ENCODE measurements around the gene ZNF831.

Gene ZNF831

DNA sequence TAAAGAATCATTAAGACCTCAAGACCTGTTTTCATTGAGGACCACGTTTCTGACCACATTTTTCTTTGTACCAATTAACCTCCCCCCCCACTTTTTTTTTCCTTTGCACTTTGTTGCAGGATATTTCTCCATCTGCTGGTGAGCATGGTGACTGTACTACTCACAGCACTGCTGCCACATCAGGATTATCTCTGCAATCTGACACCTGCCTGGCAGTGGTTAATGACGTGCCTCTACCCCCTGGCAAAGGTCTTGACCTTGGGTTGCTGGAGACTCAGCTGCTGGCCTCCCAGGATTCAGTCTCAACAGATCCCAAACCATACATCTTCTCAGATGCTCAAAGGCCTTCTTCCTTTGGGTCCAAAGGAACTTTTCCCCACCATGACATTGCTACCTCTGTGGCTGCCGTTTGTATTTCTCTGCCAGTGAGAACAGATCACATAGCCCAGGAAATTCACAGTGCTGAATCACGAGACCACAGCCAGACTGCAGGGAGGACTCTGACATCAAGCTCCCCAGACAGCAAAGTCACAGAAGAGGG, 90.2 kb downstream of the ZNF831 start:
- DNase-seq, result no peak

DNA sequence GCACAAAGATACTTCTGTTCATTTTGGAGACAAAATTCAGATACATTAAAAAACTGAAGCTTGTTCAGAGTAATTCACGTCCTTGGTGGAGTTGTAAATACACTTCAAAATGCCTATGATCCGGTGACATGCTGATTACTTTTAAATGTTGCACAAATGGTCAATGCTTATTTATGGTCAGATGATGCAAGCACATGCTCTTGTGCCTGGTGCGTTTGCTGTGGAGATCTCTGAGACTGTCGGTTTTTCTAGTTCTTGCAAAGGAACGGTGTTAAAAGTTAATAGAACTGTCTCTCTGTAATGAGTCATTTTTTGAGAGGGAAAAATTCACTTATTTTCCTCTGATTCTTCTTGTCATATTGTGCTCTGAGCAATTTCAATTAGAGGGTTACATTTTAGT, 91.6 kb downstream of the ZNF831 start:
- DNase-seq, result no peak

DNA sequence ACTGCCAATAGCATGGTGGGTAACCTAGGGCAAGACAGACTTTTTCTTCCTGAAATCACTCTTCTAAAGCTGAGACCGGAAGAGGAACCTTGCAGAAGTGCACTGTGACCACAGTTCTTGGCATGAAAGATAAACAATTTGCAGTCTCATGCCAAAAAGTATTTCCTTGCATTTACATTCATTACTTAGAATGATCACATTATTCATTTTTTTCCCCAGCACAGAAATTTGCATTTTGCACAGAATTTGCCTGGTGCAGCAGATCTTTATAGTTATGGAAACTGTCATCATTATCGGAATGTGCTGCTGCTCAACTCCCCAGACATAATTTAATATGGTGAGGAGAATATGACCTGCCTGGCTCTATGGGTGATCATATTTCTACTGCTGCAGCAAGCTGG, 94.6 kb downstream of the ZNF831 start:
- no peak for DNase-seq

DNA sequence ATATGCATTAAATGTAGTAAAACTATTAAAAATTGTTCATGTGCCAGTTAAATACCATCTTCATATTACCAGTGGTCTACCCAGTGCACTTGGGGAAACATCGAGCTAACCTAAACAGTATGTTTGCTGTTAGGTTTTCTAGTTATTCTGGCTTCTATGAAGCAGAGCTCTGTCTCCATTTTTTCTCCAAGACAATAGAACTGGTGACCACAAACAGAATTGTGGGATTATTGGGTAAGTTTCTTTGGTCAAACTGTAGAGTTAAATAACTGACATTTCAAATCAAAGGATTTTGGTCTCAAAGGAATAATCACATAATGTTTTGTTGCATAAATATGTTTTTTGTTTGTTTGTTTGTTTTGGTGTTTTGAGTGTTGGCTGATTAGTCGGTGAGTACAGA, 96.3 kb downstream of the ZNF831 start:
- no peak for DNase-seq

DNA sequence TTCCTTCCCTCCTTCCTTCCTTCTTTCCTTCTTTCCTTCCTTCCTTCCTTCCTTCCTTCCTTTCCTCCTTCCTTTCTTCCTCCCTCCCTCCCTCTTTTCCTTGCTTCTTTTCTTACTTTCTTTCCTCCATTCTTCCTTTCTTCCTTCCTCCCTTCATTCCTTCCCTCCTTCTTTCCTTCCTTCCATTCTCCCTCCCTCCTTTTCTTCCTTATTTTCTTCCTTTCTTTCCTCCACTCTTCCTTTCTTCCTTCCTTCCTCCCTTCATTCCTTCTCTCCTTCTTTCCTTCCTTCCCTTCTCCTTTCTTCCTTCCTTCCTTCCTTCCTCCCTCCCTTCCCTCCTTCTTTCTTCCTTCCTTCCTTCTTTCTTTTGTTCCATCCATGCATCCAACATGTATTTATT, 101.7 kb downstream of the ZNF831 start:
- DNase-seq, result no peak

DNA sequence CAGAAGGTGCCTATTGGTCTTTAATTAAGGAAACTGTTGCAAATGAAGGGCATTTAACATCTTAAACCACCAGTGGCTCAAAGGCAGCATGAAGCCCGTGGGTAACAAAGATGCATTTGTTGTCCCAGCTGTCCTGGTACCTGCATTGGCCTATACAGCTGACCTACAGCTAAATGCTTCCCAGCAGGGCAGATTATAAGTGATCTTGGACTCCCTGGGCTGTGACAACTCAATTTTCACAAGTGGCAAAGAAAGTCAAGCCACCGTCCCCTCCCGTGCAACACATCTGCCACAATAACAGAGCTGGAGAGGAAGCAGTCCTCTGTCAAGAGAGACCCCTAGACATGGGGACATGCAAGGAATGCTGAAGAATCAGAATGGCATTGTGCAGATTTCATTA, 105.2 kb downstream of the ZNF831 start:
- no peak for DNase-seq

DNA sequence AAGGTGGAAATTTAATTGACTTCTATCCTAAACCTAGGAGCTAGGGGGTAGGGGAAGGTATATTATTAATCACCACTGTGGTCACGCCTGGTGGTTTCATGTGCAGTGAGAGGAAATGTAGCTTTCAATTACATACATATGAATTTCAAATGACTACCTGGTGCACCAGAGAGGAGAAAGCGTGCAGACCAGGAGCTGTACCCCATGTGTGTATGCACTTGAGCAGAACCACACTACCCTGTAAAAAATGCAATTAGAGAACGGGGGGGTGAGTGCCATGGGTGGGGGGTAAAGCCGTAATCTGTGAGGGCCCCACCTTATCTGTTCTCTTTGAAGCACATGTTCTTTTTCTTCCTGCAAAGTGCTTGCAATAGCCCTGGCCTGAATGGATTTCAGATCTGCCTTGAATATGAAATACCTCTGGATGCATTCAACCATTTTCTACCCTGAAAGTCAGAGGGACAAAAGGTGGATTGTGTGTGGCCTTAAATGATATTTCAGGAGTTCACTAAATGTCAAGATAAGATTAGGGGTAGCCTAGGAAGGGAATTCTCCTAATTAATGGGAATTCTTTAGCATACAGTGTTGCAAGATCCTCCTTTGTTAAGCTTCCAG, 105.9 kb downstream of the ZNF831 start:
- no peak for DNase-seq

DNA sequence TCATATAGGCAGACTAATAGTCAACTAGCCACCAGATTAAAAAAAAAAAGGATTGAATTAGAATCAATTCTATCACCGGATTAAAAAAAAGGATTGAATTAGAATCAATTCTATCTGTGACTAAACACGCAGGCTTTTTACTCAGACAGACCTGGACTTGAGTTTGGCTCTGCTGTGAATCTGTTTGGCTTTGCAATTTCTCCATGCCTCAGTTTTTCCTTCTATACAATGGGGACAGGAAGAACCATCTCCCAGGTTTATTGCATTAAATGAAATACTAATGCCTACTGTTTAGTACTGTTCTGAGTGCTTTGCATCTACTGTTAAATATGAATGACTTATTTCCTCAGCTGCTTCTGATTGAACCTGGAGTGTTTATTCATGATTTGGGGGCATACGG, 106.8 kb downstream of the ZNF831 start:
- no peak for DNase-seq

DNA sequence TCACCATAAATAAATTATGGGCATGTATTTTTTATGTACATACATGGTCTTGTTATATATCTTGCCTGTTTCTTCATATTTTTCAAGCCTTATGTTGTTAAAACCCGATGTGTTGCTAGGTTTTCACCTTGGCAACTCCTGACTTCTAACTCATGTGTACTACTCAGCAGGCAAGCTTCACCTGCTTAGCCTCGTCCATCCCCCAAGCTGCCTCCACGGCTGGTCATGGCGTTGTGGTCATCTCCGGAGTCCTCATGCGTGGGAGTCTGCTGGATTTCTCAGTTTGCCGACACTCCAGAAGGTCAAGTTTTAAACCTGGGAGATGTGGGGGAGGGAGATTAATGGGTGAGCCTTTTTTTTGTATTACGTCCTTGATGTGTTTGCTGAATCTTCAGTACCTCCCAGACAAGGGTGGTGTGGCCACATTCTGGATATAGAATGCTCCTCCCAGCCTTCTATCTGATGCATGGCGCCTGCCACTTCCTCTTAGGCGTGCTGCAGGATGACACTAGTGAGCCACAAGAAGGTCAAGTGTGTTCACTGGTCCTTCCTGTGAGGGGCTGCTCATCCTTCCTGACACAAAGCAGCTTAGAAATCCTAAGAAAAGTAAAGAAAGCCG, 110.2 kb downstream of the ZNF831 start:
- DNase-seq, result no peak

DNA sequence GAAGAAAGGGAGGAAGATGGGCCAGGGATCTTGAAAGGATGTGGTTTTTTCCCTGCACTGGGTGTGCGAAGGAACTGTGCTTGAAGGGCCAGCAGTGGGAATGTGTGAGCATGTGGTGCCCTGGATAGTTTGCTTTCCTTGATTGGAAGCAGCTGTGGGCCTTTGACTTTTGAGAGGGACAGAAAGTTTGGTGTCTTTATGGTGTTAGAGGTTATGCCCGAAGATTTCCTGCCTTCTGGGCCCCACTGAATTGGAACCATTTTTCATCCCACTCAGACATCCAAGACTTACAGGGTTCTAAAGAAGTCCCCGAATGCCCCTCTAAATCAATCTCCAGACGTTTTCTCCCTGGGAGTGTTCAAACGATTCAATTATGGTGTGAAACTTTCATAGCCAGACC, 113.3 kb downstream of the ZNF831 start:
- DNase-seq, result no peak

DNA sequence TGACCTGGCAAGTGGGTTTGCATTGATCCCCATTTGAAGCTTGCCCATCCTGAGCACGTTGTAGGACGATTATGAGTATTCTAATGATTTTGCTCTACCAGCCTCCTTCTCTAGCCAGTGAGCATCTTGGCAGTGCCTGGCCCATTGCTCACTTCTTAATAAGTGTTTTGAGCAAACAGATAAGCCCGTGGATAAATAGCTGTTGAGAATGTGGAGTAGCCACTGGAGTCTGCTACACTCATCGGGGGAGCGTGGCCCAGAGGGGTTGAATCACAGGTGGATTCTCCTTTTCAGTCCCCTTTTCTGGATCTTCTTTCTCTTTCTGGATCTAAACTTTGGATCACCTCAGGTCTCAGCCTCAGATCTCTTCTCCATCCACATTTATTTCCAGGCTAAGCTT, 120.8 kb downstream of the ZNF831 start:
- no peak for DNase-seq

DNA sequence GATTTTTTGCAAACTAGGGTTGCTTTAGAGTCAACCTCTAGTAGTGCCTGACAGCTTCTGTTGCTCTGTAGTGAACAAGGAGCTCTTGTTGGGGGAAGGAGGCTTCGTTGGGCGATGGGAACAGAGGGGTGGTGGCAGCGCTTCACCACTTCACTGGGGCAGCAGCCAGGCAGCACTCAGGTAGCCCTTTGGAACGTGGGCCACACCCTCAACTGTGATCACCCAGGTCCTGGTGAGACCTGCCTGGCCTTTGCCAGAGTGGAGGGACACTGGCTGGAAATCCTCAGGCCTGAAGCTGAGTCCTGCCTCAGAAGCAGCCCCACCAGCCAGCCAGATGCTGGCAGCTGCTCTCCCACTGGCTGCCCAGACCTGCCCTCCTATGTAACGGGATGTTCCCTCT, 126.4 kb downstream of the ZNF831 start:
- no peak for DNase-seq

DNA sequence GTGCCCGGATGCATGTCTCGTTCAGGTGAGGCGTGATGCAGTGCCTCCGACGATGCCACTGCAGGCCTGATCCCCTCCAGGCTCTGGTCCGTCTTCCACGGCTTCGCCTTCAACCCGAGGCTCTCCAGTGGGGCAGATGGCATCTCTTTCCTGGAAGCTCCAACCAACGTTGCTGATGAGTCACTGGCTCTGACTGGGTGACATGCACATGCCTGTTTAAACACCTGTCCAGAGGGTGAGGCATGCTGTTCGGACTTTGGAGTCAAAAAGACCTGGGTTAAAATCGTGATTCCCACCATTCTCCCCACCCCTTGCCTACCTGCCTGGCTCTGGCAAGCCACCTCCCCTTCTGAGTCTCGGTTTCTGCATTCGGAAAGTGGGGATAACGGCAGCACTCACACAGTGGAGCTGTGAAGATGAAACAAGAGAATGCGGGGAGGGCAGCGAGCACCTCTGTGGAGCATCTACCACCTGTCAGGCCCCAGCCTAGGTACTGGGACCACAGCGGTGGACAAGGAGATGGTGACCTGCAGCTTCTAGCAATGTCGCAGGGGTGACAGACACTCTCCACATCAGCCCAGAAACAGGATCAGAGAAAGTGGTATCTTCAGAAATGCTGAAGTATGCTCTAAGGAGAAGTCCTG, 128.2 kb downstream of the ZNF831 start:
- DNase-seq, result no peak

DNA sequence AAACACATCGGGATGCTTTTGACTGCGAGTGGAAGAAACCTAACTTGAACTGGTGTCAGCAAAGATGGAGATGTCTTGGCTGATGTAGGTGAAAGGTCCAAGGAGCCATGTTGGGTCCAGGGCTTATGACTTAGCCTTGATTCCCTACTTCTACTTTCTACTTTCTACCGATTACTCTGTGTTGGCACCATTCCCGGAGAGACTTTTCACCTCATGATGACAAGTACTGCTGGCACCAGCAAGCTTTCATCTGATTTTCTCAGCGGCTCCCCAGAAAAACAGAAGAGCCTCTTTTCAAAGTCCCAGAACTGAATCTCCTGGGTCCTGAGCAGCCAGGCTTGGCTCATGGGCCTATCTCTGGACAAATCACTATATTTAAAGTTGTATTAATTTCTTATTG, 131.9 kb downstream of the ZNF831 start:
- DNase-seq, result no peak

DNA sequence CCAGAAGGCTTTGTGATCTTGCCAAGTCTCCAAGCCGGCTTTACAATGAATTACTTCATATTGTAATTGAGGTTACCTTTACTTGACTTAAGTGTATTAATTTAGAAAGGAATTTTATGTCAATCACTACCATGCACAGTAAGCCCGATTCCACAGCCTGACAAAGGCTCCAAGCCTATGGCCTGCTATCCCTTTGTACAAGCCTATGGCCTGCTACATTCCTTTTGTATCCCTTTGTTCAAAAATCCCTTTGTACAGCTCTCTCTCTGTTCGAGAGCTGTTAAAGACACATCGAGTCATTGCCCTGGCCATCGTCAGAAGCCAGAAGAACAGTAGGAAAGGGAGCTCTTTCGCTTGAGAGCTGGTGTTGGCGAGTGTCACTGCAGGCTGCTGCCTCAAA, 134.1 kb downstream of the ZNF831 start:
- DNase-seq, result no peak

DNA sequence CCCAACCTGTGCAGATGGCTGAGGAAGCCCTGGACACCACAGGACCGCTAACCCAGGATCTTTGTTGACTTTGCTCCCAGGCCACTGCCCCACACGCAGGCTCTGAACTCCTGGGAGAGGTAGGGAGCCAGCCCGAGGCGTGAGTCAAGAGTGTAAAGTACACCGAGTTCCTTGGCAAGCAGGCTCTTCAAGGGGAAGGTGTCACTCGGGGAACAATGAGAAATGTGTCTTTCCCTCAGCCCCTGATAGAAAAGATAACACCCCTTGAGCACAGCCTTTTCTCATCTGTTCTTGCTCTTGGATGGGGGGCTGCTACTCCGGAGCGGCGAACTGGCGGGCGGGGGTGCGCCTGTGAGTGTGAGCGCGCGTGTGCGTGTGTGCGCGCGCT, 136.3 kb downstream of the ZNF831 start:
- DNase-seq, result no peak

DNA sequence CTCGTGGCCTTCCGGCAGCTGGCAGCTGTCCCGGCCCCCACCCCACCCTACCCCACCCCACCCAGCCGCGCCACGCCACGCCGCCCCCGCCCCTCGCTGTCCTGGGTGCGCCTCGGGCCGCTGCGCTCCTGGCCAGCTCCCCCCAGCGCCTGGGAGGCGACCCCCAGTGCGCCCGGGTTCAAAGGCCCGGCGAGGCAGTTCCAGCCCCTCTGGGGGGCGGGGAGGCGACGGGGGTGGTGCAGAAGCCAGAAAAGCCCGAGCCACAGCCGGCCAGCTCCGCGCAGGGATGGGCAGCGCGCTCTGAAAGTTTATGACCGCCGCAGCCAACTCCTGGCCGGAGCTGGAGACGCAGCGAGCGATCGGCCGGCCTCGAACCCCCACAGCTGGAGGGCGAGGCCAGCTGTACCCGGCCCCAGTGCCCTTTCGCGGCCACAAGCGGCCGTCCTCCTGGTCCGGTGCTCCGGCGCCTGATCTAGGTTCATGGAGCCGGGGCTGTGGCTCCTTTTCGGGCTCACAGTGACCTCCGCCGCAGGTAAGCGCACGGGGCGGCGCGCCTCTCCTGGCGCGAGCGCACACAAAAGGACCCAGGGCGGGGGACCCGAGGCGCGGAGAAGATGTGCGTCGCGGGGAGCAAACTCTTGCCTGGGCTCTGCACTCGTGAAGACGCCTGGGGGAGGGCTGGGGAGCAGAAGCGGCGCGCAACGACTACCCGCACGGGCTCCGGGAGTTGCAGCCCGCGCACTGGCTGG, 136.9 kb downstream of the ZNF831 start, which contains the start of gene EDN3:
EDN3 (plus strand) TSS at position 279 of the 749 bp plus-strand sequence; CDS start at position 481, 202 bp downstream.
- no peak for DNase-seq

DNA sequence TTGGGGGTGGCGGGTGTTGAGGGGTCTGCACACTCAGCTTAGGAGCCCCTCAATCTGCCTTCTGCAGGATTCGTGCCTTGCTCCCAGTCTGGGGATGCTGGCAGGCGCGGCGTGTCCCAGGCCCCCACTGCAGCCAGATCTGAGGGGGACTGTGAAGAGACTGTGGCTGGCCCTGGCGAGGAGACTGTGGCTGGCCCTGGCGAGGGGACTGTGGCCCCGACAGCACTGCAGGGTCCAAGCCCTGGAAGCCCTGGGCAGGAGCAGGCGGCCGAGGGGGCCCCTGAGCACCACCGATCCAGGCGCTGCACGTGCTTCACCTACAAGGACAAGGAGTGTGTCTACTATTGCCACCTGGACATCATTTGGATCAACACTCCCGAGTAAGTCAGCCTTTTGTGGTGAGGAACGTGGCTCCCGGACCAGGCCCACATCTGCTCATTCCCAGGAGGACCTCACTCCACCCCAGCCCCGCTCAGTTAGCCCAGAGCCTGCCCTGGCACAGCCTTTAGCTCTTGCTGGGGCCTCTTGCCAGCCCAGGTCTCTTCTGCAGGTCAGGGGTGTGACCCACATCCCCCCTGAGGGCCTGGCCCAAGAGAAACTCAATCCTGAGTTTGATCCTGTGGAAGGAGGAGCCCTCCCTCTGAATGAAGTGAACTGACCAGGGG, 137.9 kb downstream of the ZNF831 start:
- no peak for DNase-seq

DNA sequence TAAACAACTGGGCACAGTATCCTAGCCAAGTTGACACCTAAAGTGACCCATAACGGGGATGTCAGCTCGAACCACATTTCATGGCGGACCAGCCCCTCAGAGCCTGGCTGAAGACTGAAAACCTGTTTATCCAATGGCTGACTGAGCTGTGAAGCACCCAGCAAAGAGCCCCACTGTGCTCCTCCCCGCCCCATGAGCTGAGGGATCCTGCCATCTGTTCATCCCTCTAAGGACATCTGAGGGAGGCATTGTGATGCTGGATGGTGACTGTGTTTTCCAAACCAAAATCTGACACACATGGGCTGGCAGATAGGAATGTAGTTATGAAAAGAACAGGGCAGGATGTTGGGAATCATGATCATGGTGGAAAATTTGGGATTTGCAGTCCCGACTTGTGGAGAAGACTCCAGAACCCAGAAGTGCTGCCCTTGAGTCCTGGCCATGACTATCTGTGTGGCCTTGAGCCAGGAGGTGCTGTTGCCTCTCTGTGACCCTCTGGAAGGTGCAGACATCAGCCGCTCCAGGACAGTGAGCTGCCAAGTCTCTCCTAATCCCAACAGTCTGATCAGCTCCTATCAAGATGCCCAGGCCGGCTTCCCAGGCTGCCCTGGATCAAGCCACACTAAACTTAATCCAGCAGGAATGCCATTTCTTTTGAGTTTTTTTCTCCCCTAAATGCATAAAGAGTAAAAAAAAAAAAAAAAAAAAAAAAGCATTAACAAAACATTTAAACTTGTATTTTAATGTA, 142.5 kb downstream of the ZNF831 start:
- no peak for DNase-seq

DNA sequence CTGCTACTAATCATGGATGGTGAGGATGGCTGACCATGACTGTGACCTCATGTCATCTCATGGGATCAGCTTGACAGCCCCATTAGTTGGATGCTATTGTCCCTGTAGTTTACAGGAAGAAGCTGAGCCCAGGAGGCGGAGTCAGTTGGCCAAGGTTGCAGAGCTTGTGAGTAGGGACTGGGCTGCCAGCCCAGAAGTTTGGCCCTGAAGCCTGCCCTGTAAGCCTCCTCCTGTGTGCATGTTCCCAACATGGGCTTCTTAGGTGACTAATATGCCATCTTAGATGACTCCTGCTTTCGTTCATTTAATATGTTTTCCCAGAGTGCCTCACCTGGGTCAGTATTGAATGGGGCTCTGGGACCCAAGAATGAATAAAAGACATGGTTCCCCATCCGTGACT, 143.6 kb downstream of the ZNF831 start:
- DNase-seq, result no peak
